ENCODE measurements around the gene C16orf74.

Gene C16orf74

GRCh38 chr16:85724936-85725335 is 26.0 kb downstream of the C16orf74 start:
- H3K9me2 ChIP-seq (replicated peaks; ENCODE audit: control insufficient read depth, low read length): no peaks in the 10 kb centered on the region
- no peaks in the 10 kb centered on the region for H3K4me1 ChIP-seq (ENCODE audit: control insufficient read depth, low read length)
- no peaks in the 10 kb centered on the region for H3K79me2 ChIP-seq (ENCODE audit: control insufficient read depth, low read length)
- H3K4me3 ChIP-seq (ENCODE audit: low read length): no peak overlapping the region
- TF ChIP-seq CTCF (IDR thresholded peaks at IDR 0.05; ENCODE audit: low read depth, low read length, poor library complexity, severe bottlenecking) (no peak), EZH2phosphoT487 (IDR thresholded peaks at IDR 0.05; ENCODE audit: borderline replicate concordance, low read length) (no peak)
- no peaks in the 10 kb centered on the region for H3F3A ChIP-seq (ENCODE audit: control insufficient read depth, insufficient read depth)
- H3K4me2 ChIP-seq (ENCODE audit: low read length): no peak overlapping the region
- H3K36me3 ChIP-seq (ENCODE audit: control insufficient read depth, low read length): no peaks in the 10 kb centered on the region
- no peaks in the 10 kb centered on the region for H3K9me3 ChIP-seq (ENCODE audit: control insufficient read depth, insufficient read depth, low read length)
- H3K27me3 ChIP-seq (ENCODE audit: control insufficient read depth, low read length): no peaks in the 10 kb centered on the region
- no peaks in the 10 kb centered on the region for H4K20me1 ChIP-seq (ENCODE audit: control insufficient read depth, insufficient read depth, low read depth, low read length)
- no peak overlapping the region for H3K27ac ChIP-seq (ENCODE audit: low read depth, low read length)

DNA sequence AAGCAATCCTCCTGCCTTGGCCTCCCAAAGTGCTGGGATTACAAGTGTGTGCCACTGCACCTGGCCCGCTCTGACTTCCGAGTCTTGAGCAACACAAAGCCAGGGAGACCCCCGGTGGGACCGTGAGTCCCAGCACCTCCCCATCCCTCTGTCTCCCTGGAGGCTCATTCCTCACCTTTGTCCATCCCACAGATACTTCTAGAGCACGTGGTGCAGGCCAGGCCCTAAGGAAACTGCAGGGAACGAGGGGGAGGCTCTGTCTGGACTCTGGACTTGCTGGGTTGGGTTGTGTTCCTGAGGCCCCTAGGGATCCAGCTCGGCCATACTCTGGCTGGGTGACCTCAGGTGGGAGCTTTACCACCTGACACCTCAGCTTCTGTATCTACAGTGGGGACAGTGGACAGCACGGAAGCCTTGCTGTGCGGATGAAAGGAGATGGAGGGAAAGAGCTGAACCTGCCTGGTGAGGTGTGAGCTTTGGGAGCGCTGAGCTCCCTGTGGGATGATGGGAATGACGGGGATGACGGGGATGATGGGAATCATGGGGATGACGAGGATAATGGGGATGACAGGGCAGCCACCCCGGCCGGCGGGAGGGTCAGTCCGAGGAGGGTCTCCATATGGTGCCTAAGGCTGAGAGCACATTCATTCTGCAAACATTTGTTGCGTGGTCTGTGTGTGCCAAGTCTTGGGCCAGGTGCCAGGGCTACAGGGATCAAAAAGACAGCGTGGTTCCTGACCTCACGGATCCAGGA is 26.6 kb downstream of the C16orf74 start:
- no peak overlapping the region for H3K4me3 ChIP-seq (ENCODE audit: low read length)
- no peaks in the 10 kb centered on the region for H3K9me3 ChIP-seq (ENCODE audit: control insufficient read depth, insufficient read depth, low read length)
- no peaks in the 10 kb centered on the region for H3F3A ChIP-seq (ENCODE audit: control insufficient read depth, insufficient read depth)
- H4K20me1 ChIP-seq (ENCODE audit: control insufficient read depth, insufficient read depth, low read depth, low read length): peaks cover 2% of the 10 kb centered on the region; the same call in 1 of the 2 replicates
- TF ChIP-seq EZH2phosphoT487 (IDR thresholded peaks at IDR 0.05; ENCODE audit: borderline replicate concordance, low read length): no peak
- no peak for TF ChIP-seq CTCF (IDR thresholded peaks at IDR 0.05; ENCODE audit: low read depth, low read length, poor library complexity, severe bottlenecking)
- H3K36me3 ChIP-seq (ENCODE audit: control insufficient read depth, low read length): no peaks in the 10 kb centered on the region
- H3K4me1 ChIP-seq (ENCODE audit: control insufficient read depth, low read length): no peaks in the 10 kb centered on the region
- no peaks in the 10 kb centered on the region for H3K27me3 ChIP-seq (ENCODE audit: control insufficient read depth, low read length)
- H3K4me2 ChIP-seq (ENCODE audit: low read length): no peak overlapping the region
- no peaks in the 10 kb centered on the region for H3K9me2 ChIP-seq (replicated peaks; ENCODE audit: control insufficient read depth, low read length)
- no peaks in the 10 kb centered on the region for H3K79me2 ChIP-seq (ENCODE audit: control insufficient read depth, low read length)
- H3K27ac ChIP-seq (ENCODE audit: low read depth, low read length): no peak overlapping the region

GRCh38 chr16:85722128-85722893 is 28.6 kb downstream of the C16orf74 start:
- Histone ChIP-seq H3K9me2 (replicated peaks; ENCODE audit: control insufficient read depth, low read length) (no peaks in the 10 kb centered on the region), H3K27me3 (ENCODE audit: control insufficient read depth, low read length) (peaks cover 4% of the 10 kb centered on the region; the same call in 1 of the 2 replicates), H3K36me3 (ENCODE audit: control insufficient read depth, low read length) (no peaks in the 10 kb centered on the region), H3K9me3 (ENCODE audit: control insufficient read depth, insufficient read depth, low read length) (no peaks in the 10 kb centered on the region), H3K4me1 (ENCODE audit: control insufficient read depth, low read length) (peaks cover 10% of the 10 kb centered on the region), H3K4me3 (ENCODE audit: low read length) (no peak overlapping the region), H3K79me2 (ENCODE audit: control insufficient read depth, low read length) (no peaks in the 10 kb centered on the region), H3F3A (ENCODE audit: control insufficient read depth, insufficient read depth) (no peaks in the 10 kb centered on the region), H4K20me1 (ENCODE audit: control insufficient read depth, insufficient read depth, low read depth, low read length) (peaks cover 10% of the 10 kb centered on the region; the same call in 1 of the 2 replicates), H3K4me2 (ENCODE audit: low read length) (no peak overlapping the region), H3K27ac (ENCODE audit: low read depth, low read length) (no peak overlapping the region)
- no peak for TF ChIP-seq CTCF (IDR thresholded peaks at IDR 0.05; ENCODE audit: low read depth, low read length, poor library complexity, severe bottlenecking)
- TF ChIP-seq EZH2phosphoT487 (IDR thresholded peaks at IDR 0.05; ENCODE audit: borderline replicate concordance, low read length): no peak
